Tibial artery (tissue), 4 donors: Measurements from ENCODE around the gene CTXND2.

ENCODE experiments used
- DNase-seq, 2 donors: peaks; one replicate each; pipeline ENCODE4 v3.0.0-alpha.2; 2019
- H3K27ac ChIP-seq, 2 donors: fragments of 200-600 bp; sonication (generic) in 1 of 2; 1 replicate in 1 of 2; 2 replicates in 1 of 2; pipeline ENCODE4 v1.5.1; 2018 to 2019; ENCODE audit warnings: mild to moderate bottlenecking in 1 of 2
- H3K27me3 ChIP-seq, 2 donors: fragments of 200-600 bp; sonication (generic) in 1 of 2; one replicate each; pipeline versions ENCODE4 v1.5.1 to v1.6.0; 2016 to 2019
- H3K36me3 ChIP-seq, 3 donors: fragments of 200-600 bp; sonication (generic) in 2 of 3; one replicate each; pipeline ENCODE4 v1.5.1; 2016 to 2019; ENCODE audit warnings: mild to moderate bottlenecking in 2 of 3
- H3K4me1 ChIP-seq, 4 donors: fragments of 200-600 bp; sonication (generic) in 2 of 4; 1 replicate in 3 of 4; 2 replicates in 1 of 4; pipeline ENCODE4 v1.5.1; 2016 to 2019
- H3K4me3 ChIP-seq, 2 donors: fragments of 200-600 bp; sonication (generic) in 1 of 2; 1 replicate in 1 of 2; 2 replicates in 1 of 2; pipeline ENCODE4 v1.5.1; 2018 to 2019; ENCODE audit warnings: mild to moderate bottlenecking in 2 of 2
- H3K9me3 ChIP-seq, 3 donors: fragments of 200-600 bp; sonication (generic) in 1 of 3; one replicate each; pipeline ENCODE4 v1.5.1; 2016 to 2019
- intact Hi-C: fragments of 100-400 bp; cut with DNase I; formaldehyde crosslinking; loops from one replicate; pipeline ENCODE4 v1.15.0; 2023; ENCODE audit warnings: low total_unique reads
- TF ChIP-seq, protein P1 (sequence below), 2 experiments: fragments of 200-600 bp in 1 of 2; fragments of 450-650 bp in 1 of 2; IDR thresholded peaks; one replicate each; pipeline ENCODE4 v1.5.1; 2017 to 2019; ENCODE audit warnings: antibody characterized with exemption in 2 of 2, mild to moderate bottlenecking in 1 of 2, moderate library complexity in 1 of 2

Gene CTXND2

DNA sequence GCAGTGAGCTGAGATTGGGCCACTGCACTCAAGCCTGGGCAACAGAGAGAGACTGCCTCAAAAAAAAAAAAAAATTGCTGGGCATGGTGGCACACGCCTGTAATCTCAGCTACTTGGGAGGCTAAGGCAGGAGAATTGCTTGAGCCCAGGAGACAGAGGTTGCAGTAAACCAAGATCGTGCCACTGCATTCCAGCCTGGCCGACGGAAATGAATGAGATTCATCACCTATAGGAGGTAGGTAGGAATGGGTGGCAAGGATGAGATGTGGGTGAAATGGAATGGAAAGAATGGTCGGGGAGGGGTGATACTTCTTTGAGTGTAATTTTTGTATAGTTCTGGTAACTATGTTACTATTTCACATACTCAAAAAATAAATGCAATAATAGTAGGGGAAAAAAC is 15.4 kb downstream of the CTXND2 start:
- no peak for DNase-seq
- H3K9me3 ChIP-seq, result no peaks in the 10 kb centered on the region
- H3K4me1 ChIP-seq, result no peaks in the 10 kb centered on the region
- intact Hi-C loops, result no loop called here
- H3K36me3 ChIP-seq, result no peaks in the 10 kb centered on the region
- H3K27me3 ChIP-seq, result peaks cover 0 to 2% of the 10 kb centered on the region in 2 donors
- TF ChIP-seq, protein P1, sequence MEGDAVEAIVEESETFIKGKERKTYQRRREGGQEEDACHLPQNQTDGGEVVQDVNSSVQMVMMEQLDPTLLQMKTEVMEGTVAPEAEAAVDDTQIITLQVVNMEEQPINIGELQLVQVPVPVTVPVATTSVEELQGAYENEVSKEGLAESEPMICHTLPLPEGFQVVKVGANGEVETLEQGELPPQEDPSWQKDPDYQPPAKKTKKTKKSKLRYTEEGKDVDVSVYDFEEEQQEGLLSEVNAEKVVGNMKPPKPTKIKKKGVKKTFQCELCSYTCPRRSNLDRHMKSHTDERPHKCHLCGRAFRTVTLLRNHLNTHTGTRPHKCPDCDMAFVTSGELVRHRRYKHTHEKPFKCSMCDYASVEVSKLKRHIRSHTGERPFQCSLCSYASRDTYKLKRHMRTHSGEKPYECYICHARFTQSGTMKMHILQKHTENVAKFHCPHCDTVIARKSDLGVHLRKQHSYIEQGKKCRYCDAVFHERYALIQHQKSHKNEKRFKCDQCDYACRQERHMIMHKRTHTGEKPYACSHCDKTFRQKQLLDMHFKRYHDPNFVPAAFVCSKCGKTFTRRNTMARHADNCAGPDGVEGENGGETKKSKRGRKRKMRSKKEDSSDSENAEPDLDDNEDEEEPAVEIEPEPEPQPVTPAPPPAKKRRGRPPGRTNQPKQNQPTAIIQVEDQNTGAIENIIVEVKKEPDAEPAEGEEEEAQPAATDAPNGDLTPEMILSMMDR (IDR thresholded peaks at IDR 0.05), result no peak
- H3K4me3 ChIP-seq, result no peak overlapping the region
- no peak overlapping the region for H3K27ac ChIP-seq

- Histone ChIP-seq H3K4me1 (no peaks in the 10 kb centered on the region), H3K9me3 (no peaks in the 10 kb centered on the region), H3K27me3 (no peaks in the 10 kb centered on the region), H3K4me3 (no peak overlapping the region), H3K36me3 (no peaks in the 10 kb centered on the region), H3K27ac (no peak overlapping the region)
- TF ChIP-seq, protein P1 (IDR thresholded peaks at IDR 0.05), result no peak
- no peak for DNase-seq
- intact Hi-C loops, result no loop called here
These were observed 15.8 kb downstream of the CTXND2 start for GRCh38 chr1:150902751-150903150.

DNA sequence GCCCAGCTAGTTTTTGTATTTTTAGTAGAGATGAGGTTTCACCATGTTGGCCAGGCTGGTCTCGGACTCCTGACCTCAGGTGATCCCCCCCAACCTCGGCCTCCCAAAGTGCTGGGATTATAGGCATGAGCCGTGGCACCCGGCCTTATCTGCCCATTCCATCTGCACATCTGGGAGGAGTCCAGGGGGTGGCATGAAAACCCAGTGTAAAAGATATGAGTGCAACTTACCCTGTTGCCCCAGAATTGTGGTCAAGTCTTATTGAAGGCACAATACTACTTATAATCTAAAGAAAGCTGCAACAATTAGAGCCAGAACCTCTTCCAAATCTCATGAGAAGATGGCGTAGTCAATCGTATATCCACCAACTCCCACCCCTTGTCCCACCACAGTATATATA is 18.4 kb downstream of the CTXND2 start:
- Histone ChIP-seq H3K27me3 (no peaks in the 10 kb centered on the region), H3K36me3 (no peaks in the 10 kb centered on the region), H3K4me1 (no peaks in the 10 kb centered on the region), H3K9me3 (no peaks in the 10 kb centered on the region), H3K27ac (no peak overlapping the region), H3K4me3 (no peak overlapping the region)
- intact Hi-C loops, result no loop called here
- TF ChIP-seq, protein P1 (IDR thresholded peaks at IDR 0.05), result no peak
- DNase-seq, result no peak

DNA sequence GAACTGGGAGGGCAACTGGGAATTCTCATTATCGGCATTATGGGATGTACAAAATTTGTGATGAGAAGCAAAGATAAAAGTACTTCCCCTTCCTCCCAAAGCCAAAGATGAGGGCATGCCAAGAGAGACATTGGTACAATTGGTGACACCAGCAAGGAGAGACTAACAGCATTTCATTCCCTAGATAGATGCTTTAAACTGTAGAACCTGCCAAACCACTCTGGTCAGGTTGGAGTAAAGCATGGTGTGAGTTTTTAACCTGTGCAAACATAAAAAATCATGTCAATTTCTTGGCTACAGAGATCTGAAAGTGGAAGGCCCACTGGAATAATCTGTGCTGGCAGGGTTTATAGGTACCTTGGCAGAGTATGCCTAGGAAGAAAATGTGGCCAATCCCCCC is 19.4 kb downstream of the CTXND2 start:
- Histone ChIP-seq H3K4me3 (no peak overlapping the region), H3K9me3 (no peaks in the 10 kb centered on the region), H3K27me3 (no peaks in the 10 kb centered on the region), H3K27ac (no peak overlapping the region), H3K4me1 (no peaks in the 10 kb centered on the region), H3K36me3 (no peaks in the 10 kb centered on the region)
- TF ChIP-seq, protein P1 (IDR thresholded peaks at IDR 0.05), result no peak
- intact Hi-C loops, result no loop called here
- DNase-seq, result no peak

DNA sequence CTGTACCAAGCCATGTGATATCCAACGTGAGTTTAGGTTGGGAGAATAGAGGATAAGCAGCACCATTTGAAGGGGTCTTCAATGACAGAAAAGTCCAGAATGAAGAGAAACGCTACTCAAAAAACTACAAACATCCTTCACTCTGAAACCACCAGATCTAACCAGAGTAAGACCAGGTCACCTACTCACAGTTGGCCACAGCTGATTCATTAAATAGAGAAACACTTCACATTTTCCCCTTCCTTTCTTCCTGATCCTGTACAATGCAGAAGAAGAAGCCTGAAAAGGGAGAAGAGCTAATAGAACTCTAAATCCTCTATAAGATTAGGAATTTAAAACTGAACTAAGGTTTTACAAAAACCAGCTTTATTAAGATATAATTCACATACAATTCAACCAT is 19.9 kb downstream of the CTXND2 start:
- intact Hi-C loops, result no loop called here
- Histone ChIP-seq H3K27me3 (no peaks in the 10 kb centered on the region), H3K36me3 (no peaks in the 10 kb centered on the region), H3K4me3 (no peak overlapping the region), H3K4me1 (no peaks in the 10 kb centered on the region), H3K9me3 (no peaks in the 10 kb centered on the region), H3K27ac (no peak overlapping the region)
- no peak for DNase-seq
- TF ChIP-seq, protein P1 (IDR thresholded peaks at IDR 0.05), result no peak

- no peak overlapping the region for H3K4me3 ChIP-seq
- TF ChIP-seq, protein P1 (IDR thresholded peaks at IDR 0.05), result no peak
- no peaks in the 10 kb centered on the region for H3K4me1 ChIP-seq
- no peaks in the 10 kb centered on the region for H3K36me3 ChIP-seq
- H3K27me3 ChIP-seq, result no peaks in the 10 kb centered on the region
- no peak overlapping the region for H3K27ac ChIP-seq
- no peaks in the 10 kb centered on the region for H3K9me3 ChIP-seq
- intact Hi-C loops, result no loop called here
- no peak for DNase-seq
These were observed 22.7 kb downstream of the CTXND2 start for GRCh38 chr1:150909585-150910180.
